Measurements from ENCODE around the gene PRSS57. TPM values are rescaled to one million over a fixed set of nuclear protein-coding genes. Genes with fewer than 3 reads are reported as not detected.

The PRSS57 gene
- total and polyA plus RNA-seq, 2 of the 8 experiments (the other 6 are each of a cell fraction or from before 2014, with no cell fraction given), result not detected

DNA sequence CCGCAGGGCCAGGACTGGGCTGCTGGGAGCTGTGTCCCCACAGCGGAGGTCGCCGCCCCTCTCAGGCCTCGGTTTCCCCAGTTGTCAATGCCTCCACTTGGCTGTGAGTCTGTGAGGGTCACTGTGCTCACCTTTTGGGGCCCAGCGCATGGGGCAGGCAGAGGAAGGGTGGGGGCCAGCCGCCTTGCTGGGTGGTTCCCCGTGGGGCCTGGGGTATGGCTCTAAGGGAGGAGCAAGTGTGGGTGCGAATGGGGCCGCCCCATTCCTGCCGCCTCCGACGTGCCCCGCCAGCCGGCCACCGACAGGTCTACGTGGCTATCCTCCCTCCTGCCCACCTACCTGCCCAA is 56.4 kb downstream of the PRSS57 start (continued):
- TF ChIP-seq, protein P1, sequence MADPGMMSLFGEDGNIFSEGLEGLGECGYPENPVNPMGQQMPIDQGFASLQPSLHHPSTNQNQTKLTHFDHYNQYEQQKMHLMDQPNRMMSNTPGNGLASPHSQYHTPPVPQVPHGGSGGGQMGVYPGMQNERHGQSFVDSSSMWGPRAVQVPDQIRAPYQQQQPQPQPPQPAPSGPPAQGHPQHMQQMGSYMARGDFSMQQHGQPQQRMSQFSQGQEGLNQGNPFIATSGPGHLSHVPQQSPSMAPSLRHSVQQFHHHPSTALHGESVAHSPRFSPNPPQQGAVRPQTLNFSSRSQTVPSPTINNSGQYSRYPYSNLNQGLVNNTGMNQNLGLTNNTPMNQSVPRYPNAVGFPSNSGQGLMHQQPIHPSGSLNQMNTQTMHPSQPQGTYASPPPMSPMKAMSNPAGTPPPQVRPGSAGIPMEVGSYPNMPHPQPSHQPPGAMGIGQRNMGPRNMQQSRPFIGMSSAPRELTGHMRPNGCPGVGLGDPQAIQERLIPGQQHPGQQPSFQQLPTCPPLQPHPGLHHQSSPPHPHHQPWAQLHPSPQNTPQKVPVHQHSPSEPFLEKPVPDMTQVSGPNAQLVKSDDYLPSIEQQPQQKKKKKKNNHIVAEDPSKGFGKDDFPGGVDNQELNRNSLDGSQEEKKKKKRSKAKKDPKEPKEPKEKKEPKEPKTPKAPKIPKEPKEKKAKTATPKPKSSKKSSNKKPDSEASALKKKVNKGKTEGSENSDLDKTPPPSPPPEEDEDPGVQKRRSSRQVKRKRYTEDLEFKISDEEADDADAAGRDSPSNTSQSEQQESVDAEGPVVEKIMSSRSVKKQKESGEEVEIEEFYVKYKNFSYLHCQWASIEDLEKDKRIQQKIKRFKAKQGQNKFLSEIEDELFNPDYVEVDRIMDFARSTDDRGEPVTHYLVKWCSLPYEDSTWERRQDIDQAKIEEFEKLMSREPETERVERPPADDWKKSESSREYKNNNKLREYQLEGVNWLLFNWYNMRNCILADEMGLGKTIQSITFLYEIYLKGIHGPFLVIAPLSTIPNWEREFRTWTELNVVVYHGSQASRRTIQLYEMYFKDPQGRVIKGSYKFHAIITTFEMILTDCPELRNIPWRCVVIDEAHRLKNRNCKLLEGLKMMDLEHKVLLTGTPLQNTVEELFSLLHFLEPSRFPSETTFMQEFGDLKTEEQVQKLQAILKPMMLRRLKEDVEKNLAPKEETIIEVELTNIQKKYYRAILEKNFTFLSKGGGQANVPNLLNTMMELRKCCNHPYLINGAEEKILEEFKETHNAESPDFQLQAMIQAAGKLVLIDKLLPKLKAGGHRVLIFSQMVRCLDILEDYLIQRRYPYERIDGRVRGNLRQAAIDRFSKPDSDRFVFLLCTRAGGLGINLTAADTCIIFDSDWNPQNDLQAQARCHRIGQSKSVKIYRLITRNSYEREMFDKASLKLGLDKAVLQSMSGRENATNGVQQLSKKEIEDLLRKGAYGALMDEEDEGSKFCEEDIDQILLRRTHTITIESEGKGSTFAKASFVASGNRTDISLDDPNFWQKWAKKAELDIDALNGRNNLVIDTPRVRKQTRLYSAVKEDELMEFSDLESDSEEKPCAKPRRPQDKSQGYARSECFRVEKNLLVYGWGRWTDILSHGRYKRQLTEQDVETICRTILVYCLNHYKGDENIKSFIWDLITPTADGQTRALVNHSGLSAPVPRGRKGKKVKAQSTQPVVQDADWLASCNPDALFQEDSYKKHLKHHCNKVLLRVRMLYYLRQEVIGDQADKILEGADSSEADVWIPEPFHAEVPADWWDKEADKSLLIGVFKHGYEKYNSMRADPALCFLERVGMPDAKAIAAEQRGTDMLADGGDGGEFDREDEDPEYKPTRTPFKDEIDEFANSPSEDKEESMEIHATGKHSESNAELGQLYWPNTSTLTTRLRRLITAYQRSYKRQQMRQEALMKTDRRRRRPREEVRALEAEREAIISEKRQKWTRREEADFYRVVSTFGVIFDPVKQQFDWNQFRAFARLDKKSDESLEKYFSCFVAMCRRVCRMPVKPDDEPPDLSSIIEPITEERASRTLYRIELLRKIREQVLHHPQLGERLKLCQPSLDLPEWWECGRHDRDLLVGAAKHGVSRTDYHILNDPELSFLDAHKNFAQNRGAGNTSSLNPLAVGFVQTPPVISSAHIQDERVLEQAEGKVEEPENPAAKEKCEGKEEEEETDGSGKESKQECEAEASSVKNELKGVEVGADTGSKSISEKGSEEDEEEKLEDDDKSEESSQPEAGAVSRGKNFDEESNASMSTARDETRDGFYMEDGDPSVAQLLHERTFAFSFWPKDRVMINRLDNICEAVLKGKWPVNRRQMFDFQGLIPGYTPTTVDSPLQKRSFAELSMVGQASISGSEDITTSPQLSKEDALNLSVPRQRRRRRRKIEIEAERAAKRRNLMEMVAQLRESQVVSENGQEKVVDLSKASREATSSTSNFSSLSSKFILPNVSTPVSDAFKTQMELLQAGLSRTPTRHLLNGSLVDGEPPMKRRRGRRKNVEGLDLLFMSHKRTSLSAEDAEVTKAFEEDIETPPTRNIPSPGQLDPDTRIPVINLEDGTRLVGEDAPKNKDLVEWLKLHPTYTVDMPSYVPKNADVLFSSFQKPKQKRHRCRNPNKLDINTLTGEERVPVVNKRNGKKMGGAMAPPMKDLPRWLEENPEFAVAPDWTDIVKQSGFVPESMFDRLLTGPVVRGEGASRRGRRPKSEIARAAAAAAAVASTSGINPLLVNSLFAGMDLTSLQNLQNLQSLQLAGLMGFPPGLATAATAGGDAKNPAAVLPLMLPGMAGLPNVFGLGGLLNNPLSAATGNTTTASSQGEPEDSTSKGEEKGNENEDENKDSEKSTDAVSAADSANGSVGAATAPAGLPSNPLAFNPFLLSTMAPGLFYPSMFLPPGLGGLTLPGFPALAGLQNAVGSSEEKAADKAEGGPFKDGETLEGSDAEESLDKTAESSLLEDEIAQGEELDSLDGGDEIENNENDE (IDR thresholded peaks at IDR 0.05; ENCODE audit: insufficient replicate concordance, low read length), result no peak
- TF ChIP-seq KDM5A (IDR thresholded peaks at IDR 0.05; ENCODE audit: low read length), result no peak

Data from H1 (cell line).